Transverse colon (tissue), 4 donors: ENCODE results near the gene EXD3.

ENCODE experiments used
- POLR2A ChIP-seq: fragments of 450-650 bp; IDR thresholded peaks from one replicate; pipeline ENCODE4 v1.6.1; 2016; ENCODE audit warnings: antibody characterized with exemption, mild to moderate bottlenecking, moderate library complexity
- POLR2AphosphoS5 ChIP-seq, 3 donors: sonication (generic); formaldehyde crosslinking; IDR thresholded peaks; one replicate each; pipeline ENCODE4 v1.6.1; 2016; ENCODE audit warnings: antibody characterized with exemption in 3 of 3
- TF ChIP-seq, protein P1 (sequence below), 5 experiments: fragments of 200-600 bp in 3 of 5; fragments of 450-650 bp in 2 of 5; sonication (generic) in 3 of 5; IDR thresholded peaks; 1 replicate in 2 of 5; 2 replicates in 3 of 5; pipeline ENCODE4 v1.5.1; 2016 to 2017; ENCODE audit warnings: antibody characterized with exemption in 5 of 5, inconsistent platforms in 3 of 5, mild to moderate bottlenecking in 2 of 5, moderate library complexity in 1 of 5

DNA sequence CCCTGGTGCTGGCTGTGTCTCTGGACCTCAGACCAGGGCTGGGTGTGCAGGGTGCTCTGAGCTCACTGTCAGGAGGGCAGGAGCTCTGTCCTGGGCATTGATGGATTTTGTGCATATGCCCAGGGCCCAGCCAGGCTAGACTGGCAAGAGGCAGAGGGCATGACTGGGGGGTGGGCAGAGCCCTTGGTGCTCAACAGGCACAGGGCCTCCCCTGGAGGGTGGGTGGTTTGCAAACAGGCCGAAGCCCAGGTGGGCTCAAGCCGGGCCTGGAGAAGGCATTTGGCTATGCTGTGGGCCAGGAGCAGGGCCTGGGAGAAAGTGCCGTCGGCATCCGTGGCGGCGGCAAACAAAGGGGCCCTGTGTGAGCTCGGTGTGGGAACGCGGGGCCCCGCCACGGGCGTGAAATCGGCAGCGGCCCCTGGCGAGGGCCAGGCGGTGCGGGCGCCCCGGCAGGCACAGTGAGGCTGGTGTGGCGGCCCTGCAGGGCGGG, 119.0 kb downstream of the EXD3 start:
- TF ChIP-seq POLR2A (no peak), POLR2AphosphoS5 (IDR thresholded peaks at IDR 0.05) (no peak)
- TF ChIP-seq, protein P1, sequence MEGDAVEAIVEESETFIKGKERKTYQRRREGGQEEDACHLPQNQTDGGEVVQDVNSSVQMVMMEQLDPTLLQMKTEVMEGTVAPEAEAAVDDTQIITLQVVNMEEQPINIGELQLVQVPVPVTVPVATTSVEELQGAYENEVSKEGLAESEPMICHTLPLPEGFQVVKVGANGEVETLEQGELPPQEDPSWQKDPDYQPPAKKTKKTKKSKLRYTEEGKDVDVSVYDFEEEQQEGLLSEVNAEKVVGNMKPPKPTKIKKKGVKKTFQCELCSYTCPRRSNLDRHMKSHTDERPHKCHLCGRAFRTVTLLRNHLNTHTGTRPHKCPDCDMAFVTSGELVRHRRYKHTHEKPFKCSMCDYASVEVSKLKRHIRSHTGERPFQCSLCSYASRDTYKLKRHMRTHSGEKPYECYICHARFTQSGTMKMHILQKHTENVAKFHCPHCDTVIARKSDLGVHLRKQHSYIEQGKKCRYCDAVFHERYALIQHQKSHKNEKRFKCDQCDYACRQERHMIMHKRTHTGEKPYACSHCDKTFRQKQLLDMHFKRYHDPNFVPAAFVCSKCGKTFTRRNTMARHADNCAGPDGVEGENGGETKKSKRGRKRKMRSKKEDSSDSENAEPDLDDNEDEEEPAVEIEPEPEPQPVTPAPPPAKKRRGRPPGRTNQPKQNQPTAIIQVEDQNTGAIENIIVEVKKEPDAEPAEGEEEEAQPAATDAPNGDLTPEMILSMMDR (IDR thresholded peaks at IDR 0.05), result no peak
